HG03432 (cell line): Measurements from ENCODE around the gene ACSS2.

Source experiments
- ATAC-seq: cut with Tn5 transposase; IDR thresholded peaks from one replicate; pipeline ENCODE4 v1.9.1; 2021; ENCODE audit warnings: mild to moderate bottlenecking, moderate library complexity; ENCODE audit not compliant: unreplicated experiment

The ACSS2 gene

GRCh38 chr20:34907616-34908469 lies 31.4 kb downstream of the ACSS2 start:
- ATAC-seq: no peak

GRCh38 chr20:34915131-34915530 lies 38.7 kb downstream of the ACSS2 start:
- ATAC-seq: no peak

GRCh38 chr20:34915749-34916455 lies 39.5 kb downstream of the ACSS2 start:
- ATAC-seq: no peak

- ATAC-seq: no peak
Observed at GRCh38 chr20:34916774-34917354, 40.5 kb downstream of the ACSS2 start.

GRCh38 chr20:34920055-34920454 lies 43.6 kb downstream of the ACSS2 start:
- ATAC-seq: no peak

GRCh38 chr20:34921436-34921835 lies 45.0 kb downstream of the ACSS2 start:
- no peak for ATAC-seq

GRCh38 chr20:34922654-34923381 lies 46.4 kb downstream of the ACSS2 start:
- ATAC-seq: no peak

- no peak for ATAC-seq
Observed at GRCh38 chr20:34923414-34923813, 47.0 kb downstream of the ACSS2 start.

GRCh38 chr20:34925341-34925740 lies 48.9 kb downstream of the ACSS2 start:
- ATAC-seq: no peak

GRCh38 chr20:34925981-34926380 lies 49.6 kb downstream of the ACSS2 start:
- no peak for ATAC-seq

- ATAC-seq: no peak
Observed at GRCh38 chr20:34926581-34926980, 50.2 kb downstream of the ACSS2 start.

GRCh38 chr20:34927736-34928135 lies 51.3 kb downstream of the ACSS2 start:
- no peak for ATAC-seq

- no peak for ATAC-seq
Observed at GRCh38 chr20:34928411-34928810, 52.0 kb downstream of the ACSS2 start.

GRCh38 chr20:34931771-34932170 lies 55.4 kb downstream of the ACSS2 start:
- ATAC-seq: no peak

DNA sequence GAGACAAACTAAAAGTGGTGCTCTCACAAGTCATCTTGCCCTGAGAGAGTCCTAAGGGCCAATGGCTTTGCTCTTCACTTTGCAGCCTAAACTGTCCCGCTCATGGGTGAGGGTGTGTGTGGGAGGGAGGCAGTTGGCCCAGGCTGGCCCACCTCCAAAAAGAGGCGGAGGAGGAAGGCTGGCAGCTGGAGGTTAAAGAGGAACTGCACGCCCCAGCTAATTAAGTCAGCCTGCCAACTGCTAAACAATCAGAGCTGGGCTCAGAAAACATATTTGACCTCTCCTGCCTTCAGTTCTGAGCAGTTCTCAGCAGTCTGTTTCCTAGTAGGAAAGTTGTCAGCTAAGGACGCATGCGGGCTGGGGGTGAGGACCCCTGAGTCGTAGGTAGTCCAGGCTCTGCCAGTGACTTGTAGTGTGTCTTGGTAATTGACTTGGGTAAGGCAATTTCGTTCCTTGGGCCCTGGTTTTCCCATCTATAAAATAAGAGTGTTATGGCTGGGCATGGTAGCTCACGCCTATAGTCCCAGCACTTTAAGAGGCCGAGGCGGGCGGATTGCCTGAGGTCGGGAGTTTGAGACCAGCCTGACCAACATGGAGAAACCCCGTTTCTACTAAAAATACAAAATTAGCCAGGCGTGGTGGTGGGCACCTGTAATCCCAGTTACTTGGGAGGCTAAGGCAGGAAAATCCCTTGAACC lies 62.2 kb downstream of the ACSS2 start:
- ATAC-seq: no peak

GRCh38 chr20:34940081-34940481 lies 63.7 kb downstream of the ACSS2 start:
- ATAC-seq: no peak

- no peak for ATAC-seq
Observed at GRCh38 chr20:34941226-34941625, 64.8 kb downstream of the ACSS2 start.

DNA sequence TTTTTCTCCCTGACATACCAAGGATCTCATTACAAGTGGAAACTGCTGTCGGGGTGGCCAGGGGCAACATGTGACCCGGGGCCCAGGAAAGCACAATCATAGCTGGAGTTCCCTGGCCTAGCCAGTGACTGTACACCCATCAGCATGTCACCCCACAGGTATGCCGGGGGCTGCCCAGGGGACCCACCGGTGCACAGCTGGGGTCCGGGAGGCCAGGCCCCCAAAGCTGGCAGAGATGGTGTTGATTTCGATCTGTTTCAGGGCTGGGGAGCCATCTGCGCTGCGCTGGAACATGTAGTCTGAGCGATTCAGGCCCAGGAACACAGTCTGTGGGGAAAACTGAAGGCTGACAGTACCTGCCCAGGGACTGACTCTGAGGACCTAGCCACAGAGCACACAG lies 65.9 kb downstream of the ACSS2 start:
- ATAC-seq: no peak

DNA sequence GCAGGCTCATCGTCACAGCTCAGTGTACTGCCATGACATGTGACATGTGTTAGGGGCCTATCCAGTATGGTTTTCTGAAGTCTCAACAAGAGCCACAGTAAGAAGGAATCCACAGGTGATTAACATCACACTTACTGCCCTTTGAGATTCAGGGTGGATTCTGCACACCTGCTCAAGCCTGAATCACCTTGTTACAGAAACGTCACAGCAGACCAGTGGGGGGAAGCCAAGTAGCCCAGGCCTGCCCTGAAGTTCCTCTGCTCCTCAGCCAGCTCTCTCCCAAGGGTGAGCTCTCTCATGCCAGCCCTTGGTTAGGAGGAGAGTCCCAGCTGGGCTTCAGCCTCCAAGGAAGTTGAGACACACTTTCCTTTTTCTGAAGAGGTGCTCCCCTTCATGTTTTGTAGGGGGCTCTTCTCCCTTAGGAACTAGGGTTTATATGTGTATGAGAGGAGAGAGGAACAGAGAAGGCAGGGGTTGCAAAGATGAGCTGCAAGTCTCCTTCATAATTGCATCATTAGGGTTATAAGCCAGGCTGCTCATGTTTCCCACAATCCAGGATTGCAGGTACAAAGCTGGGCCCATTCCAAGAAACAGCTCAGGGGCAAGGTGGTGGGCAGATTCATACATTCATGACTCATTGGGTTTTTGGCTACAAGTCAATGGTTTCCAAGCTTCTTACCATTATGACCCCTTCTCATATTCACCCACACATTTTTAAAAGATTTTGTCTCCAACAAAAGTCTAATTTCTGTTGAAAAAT lies 67.6 kb downstream of the ACSS2 start:
- ATAC-seq: no peak
